ENCODE results near the gene CHRM1.

- TF ChIP-seq EZH2 (IDR thresholded peaks at IDR 0.05) = no peak
- TF ChIP-seq ELF1 (IDR thresholded peaks at IDR 0.05; ENCODE audit: borderline replicate concordance, low read depth) = no peak
- TF ChIP-seq POLR2AphosphoS5 (IDR thresholded peaks at IDR 0.05; ENCODE audit: low read depth, low read length) = no peak
- TF ChIP-seq SP1 (IDR thresholded peaks at IDR 0.05; ENCODE audit: low read depth) = no peak
- TF ChIP-seq SIN3A (IDR thresholded peaks at IDR 0.05; ENCODE audit: low read depth) = no peak
- TF ChIP-seq, protein P1, sequence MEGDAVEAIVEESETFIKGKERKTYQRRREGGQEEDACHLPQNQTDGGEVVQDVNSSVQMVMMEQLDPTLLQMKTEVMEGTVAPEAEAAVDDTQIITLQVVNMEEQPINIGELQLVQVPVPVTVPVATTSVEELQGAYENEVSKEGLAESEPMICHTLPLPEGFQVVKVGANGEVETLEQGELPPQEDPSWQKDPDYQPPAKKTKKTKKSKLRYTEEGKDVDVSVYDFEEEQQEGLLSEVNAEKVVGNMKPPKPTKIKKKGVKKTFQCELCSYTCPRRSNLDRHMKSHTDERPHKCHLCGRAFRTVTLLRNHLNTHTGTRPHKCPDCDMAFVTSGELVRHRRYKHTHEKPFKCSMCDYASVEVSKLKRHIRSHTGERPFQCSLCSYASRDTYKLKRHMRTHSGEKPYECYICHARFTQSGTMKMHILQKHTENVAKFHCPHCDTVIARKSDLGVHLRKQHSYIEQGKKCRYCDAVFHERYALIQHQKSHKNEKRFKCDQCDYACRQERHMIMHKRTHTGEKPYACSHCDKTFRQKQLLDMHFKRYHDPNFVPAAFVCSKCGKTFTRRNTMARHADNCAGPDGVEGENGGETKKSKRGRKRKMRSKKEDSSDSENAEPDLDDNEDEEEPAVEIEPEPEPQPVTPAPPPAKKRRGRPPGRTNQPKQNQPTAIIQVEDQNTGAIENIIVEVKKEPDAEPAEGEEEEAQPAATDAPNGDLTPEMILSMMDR (IDR thresholded peaks at IDR 0.05 in 2 of 3, conservative IDR thresholded peaks at IDR 0.05 in 1 of 3; ENCODE audit: borderline replicate concordance in 1 of 3, insufficient read depth in 1 of 3, low read depth in 2 of 3, low read length in 2 of 3) = no peak
- TF ChIP-seq POLR2A (IDR thresholded peaks at IDR 0.05; ENCODE audit: borderline replicate concordance, extremely low read depth, insufficient read depth, insufficient read length) = no peak
Measured at GRCh38 chr11:62922189-62922589, 1.0 kb upstream of the CHRM1 start.
